GM23248 (cell line): Measurements from ENCODE around the gene OR4E2.

Source experiments
- EZH2 ChIP-seq: fragments of 200-600 bp; sonication (generic); IDR thresholded peaks from 2 replicates; pipeline ENCODE4 v1.6.1; 2018; ENCODE audit warnings: antibody characterized with exemption, mild to moderate bottlenecking; ENCODE audit not compliant: insufficient read depth, poor library complexity, severe bottlenecking
- EZH2phosphoT487 ChIP-seq: fragments of 200-600 bp; sonication (generic); IDR thresholded peaks from 2 replicates; pipeline ENCODE4 v1.6.1; 2018; ENCODE audit warnings: antibody characterized with exemption, moderate library complexity, mild to moderate bottlenecking, low read depth; ENCODE audit not compliant: insufficient read depth

GRCh38 chr14:21647380-21647779, 6.3 kb upstream of the OR4E2 start:
- TF ChIP-seq EZH2 (no peak), EZH2phosphoT487 (no peak)
